Ishikawa (cell line): Measurements from ENCODE around the gene SRPX.

Source experiments
- CEBPB ChIP-seq: IDR thresholded peaks from 2 replicates; pipeline ENCODE4 v1.6.1; 2012
- CREB1 ChIP-seq: IDR thresholded peaks from 2 replicates; pipeline ENCODE4 v1.6.1; 2012; ENCODE audit warnings: low read depth
- EGR1 ChIP-seq: IDR thresholded peaks from 2 replicates; pipeline ENCODE4 v1.6.1; 2012
- EP300 ChIP-seq: IDR thresholded peaks from 2 replicates; pipeline ENCODE4 v1.6.1; 2012; ENCODE audit warnings: borderline replicate concordance
- FOXM1 ChIP-seq: IDR thresholded peaks from 2 replicates; pipeline ENCODE4 v1.6.1; 2012; ENCODE audit warnings: low read depth, borderline replicate concordance
- NFIC ChIP-seq: IDR thresholded peaks from 2 replicates; pipeline ENCODE4 v1.6.1; 2012
- RAD21 ChIP-seq: IDR thresholded peaks from 2 replicates; pipeline ENCODE4 v1.6.1; 2012; ENCODE audit warnings: low read depth
- TAF1 ChIP-seq: IDR thresholded peaks from 2 replicates; pipeline ENCODE4 v1.6.1; 2012; ENCODE audit warnings: low read depth, mild to moderate bottlenecking
- TCF12 ChIP-seq: IDR thresholded peaks from 2 replicates; pipeline ENCODE4 v1.6.1; 2012; ENCODE audit warnings: low read depth
- TEAD4 ChIP-seq: IDR thresholded peaks from 2 replicates; pipeline ENCODE4 v1.6.1; 2012
- YY1 ChIP-seq: IDR thresholded peaks from 2 replicates; pipeline ENCODE4 v1.6.1; 2012; ENCODE audit warnings: low read depth
- ZBTB7A ChIP-seq: IDR thresholded peaks from 2 replicates; pipeline ENCODE4 v1.6.1; 2012; ENCODE audit warnings: low read depth
- TF ChIP-seq, protein P1 (sequence below): IDR thresholded peaks from 2 replicates; pipeline ENCODE4 v1.6.1; 2012; ENCODE audit warnings: low read depth, mild to moderate bottlenecking
- TF ChIP-seq, protein P2 (sequence below): IDR thresholded peaks from 2 replicates; pipeline ENCODE4 v1.6.1; 2012
- TF ChIP-seq, protein P3 (sequence below): IDR thresholded peaks from 2 replicates; pipeline ENCODE4 v1.6.1; 2012

The SRPX gene, protein sequence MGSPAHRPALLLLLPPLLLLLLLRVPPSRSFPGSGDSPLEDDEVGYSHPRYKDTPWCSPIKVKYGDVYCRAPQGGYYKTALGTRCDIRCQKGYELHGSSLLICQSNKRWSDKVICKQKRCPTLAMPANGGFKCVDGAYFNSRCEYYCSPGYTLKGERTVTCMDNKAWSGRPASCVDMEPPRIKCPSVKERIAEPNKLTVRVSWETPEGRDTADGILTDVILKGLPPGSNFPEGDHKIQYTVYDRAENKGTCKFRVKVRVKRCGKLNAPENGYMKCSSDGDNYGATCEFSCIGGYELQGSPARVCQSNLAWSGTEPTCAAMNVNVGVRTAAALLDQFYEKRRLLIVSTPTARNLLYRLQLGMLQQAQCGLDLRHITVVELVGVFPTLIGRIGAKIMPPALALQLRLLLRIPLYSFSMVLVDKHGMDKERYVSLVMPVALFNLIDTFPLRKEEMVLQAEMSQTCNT

DNA sequence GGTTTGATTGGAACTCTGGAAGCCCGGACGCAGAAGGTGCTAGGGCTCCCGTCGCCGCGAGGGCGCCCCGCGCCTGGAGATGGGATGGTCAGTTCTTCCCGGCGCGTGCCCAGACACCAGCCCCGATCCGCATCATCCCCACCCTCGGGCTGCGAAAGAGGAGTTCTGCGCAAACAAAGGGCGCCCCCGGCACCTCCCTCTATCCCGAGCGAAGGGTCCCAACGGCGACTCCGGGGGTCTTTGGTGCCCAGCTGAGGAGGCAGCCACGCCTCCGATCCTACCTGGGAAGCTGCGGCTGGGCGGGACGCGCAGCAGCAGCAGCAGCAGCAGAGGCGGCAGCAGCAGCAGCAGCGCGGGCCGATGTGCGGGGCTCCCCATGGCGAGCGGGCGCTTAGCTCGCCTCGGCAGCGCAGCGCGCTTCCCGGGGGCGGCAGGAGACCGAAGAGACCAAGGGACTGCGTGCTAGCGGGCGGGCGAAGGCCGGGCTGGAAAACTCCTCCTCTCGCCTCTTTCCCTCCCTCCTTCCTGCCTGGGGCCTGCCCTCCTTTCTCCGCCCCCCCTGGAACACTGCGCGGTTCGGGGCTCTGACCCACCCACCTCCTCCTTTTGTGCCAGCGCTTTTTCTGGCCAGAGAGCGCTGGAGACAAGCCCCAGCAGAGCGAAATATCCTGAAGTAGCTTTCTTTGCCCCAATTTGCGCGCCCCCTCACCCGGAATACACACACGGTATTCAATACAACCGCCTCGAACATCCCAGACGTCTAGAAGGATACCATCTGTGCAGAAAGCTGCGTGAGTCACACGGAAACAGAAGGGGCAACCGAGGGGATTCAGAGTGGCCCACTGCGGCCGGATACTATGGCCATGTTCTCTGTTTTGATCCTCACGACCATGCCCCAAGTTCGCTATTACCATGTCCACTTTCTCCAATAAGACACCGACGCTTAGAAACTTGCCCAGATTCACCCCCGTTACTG lies at the start of gene SRPX:
Gene SRPX (minus strand): TSS at position 457 of the 976 bp plus-strand sequence. CDS start 79 bp downstream, at position 378.
- TF ChIP-seq, protein P1, sequence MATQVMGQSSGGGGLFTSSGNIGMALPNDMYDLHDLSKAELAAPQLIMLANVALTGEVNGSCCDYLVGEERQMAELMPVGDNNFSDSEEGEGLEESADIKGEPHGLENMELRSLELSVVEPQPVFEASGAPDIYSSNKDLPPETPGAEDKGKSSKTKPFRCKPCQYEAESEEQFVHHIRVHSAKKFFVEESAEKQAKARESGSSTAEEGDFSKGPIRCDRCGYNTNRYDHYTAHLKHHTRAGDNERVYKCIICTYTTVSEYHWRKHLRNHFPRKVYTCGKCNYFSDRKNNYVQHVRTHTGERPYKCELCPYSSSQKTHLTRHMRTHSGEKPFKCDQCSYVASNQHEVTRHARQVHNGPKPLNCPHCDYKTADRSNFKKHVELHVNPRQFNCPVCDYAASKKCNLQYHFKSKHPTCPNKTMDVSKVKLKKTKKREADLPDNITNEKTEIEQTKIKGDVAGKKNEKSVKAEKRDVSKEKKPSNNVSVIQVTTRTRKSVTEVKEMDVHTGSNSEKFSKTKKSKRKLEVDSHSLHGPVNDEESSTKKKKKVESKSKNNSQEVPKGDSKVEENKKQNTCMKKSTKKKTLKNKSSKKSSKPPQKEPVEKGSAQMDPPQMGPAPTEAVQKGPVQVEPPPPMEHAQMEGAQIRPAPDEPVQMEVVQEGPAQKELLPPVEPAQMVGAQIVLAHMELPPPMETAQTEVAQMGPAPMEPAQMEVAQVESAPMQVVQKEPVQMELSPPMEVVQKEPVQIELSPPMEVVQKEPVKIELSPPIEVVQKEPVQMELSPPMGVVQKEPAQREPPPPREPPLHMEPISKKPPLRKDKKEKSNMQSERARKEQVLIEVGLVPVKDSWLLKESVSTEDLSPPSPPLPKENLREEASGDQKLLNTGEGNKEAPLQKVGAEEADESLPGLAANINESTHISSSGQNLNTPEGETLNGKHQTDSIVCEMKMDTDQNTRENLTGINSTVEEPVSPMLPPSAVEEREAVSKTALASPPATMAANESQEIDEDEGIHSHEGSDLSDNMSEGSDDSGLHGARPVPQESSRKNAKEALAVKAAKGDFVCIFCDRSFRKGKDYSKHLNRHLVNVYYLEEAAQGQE, result no peak
- TF ChIP-seq, protein P2, sequence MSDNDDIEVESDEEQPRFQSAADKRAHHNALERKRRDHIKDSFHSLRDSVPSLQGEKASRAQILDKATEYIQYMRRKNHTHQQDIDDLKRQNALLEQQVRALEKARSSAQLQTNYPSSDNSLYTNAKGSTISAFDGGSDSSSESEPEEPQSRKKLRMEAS, result peak; percentile 52
- no peak for TF ChIP-seq YY1

DNA sequence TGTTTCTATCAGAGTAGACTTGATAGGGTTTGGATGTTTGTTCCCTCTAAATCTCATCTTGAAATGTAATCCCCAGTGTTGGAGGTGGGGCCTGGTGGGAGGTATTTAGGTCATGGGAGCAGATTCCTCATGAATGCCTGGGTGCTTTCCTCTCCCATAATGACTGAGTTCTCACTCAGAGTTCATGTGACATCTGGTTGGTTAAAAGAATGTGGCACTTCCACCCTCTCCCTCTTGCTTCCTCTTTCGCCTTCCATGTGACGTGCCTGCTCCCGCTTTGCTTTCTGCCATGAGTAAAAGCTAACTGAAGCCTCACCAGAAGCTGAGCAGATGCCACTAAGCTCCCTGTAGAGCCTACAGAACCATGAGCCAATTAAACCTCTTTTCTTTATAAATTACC lies 47.3 kb upstream of the SRPX start:
- TF ChIP-seq FOXM1, result no peak
- TF ChIP-seq TEAD4, result no peak
- no peak for TF ChIP-seq EP300

DNA sequence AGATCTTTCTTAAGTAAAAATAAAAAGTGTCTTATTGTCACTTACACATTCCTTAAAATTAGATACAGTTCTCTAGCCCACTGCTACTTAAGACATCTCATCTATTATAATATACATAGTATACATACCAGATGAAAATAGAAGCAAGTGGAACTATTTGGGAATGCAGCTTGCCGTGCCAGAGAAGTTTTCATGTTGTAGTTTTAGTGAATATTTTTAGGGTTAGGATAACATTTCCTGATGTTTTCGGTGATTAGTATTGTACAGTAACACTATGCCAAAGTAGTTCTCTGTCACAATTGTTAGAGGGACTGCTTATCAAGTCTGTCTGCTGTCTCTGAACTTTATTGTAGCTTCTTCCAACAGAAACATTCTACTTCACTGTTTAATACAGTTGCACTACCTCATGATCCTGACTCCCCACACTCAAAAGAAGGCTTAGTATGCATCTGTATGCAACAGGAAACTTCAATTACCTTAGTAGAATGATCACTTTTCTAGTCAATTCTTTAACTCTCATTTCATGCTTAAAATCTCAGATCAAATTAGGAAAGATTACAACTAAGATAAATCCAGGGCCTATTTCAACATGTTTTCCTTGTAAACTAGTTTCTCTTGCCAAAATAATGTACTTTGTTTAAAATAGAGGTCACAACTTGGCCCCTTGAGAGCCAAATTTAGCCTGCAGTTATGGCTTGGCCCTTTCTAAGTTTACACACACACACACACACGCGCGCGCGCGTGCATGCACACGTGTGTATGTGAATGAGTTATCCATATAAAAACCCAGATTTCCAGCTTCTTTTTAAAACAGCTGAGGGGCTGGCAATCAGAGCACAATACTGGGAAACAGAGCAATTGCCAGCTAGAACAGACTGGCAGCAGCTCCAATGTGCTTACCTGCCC lies 42.3 kb upstream of the SRPX start:
- TF ChIP-seq NFIC, result no peak
- TF ChIP-seq TEAD4, result no peak
- TF ChIP-seq, protein P1, result no peak
- TF ChIP-seq YY1, result no peak
- TF ChIP-seq, protein P3, sequence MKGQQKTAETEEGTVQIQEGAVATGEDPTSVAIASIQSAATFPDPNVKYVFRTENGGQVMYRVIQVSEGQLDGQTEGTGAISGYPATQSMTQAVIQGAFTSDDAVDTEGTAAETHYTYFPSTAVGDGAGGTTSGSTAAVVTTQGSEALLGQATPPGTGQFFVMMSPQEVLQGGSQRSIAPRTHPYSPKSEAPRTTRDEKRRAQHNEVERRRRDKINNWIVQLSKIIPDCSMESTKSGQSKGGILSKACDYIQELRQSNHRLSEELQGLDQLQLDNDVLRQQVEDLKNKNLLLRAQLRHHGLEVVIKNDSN, result no peak
- TF ChIP-seq TCF12, result no peak
- TF ChIP-seq, protein P2, result no peak
- TF ChIP-seq CEBPB, result no peak

DNA sequence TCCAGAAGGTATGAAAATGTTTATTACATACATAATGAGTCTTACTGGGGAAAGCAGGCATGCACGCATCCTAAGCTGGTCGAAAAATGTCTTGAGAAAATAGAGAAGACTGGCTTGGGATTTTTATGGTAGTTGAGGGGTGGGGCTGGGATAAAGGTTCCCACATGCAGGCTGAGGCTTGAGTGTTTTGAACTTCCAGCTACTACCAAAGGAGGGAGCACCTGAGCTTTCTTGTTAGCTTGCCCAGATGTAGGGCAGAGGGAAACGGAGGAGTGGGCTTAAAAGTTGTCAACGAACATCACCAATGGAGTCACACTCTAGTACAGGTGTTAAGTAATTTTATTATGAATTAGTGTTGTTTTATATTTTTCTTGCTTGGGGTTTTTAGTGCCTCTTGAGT lies 39.6 kb upstream of the SRPX start:
- peak; percentile 45 for TF ChIP-seq RAD21
- no peak for TF ChIP-seq NFIC
- TF ChIP-seq CREB1, result no peak
- TF ChIP-seq EP300, result no peak

DNA sequence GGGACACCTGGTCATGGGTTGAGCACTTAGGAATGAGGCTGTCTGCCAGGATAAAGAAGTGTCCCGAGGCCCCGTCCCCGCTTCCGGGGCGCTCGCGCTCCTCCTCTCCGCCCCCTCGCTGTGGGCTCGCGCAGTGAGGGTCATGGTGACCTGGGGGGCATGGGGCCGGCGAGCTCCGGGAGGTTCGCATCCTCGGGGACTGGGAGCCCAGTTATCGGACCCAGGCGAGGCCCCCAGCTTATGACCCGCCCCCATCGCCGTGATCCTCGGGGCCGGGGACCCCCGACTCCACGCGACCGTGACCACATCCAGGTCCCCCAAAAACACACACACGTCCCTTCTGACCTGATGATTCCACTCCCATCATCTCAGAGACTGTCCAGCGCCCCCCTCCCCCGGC lies 35.3 kb upstream of the SRPX start:
- TF ChIP-seq NFIC (no peak), CEBPB (no peak), EGR1 (no peak), TCF12 (no peak), EP300 (no peak), ZBTB7A (no peak), FOXM1 (no peak), TEAD4 (no peak), TAF1 (no peak), CREB1 (no peak), YY1 (no peak), RAD21 (no peak)
- TF ChIP-seq, protein P1, result no peak
- TF ChIP-seq, protein P3, result no peak
- TF ChIP-seq, protein P2, result no peak
